GM19238 (cell line): Measurements from ENCODE around the gene ROBO2.
"Not testable (repeated sequence)": the region's sequence is repeated elsewhere in the genome, so short reads cannot be mapped to it uniquely, and the experiment has no call there.

Experiments used
- DNase-seq: peaks from one replicate; pipeline ENCODE4 v3.0.0; 2011; ENCODE audit warnings: low spot score; ENCODE audit not compliant: insufficient read length

ROBO2 gene

DNA sequence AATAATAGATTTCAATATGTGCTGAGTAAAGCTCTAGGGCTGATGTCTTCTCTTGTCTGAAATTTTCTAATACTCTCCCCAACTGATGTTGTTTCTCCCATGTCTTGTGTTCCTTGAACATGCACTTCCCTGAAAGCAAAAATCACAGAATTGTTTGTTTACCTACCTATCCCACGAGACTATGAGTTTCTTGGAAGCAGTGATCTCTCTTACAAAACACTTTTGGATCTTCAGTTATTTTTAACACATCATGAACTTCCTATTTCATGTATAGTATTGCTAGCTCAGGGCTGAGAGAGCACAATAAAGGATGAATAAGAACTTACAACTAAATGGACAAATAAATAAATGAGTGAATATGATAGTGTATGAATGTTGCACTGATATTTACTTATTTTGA, 365.0 kb downstream of the ROBO2 start:
- no peak for DNase-seq

DNA sequence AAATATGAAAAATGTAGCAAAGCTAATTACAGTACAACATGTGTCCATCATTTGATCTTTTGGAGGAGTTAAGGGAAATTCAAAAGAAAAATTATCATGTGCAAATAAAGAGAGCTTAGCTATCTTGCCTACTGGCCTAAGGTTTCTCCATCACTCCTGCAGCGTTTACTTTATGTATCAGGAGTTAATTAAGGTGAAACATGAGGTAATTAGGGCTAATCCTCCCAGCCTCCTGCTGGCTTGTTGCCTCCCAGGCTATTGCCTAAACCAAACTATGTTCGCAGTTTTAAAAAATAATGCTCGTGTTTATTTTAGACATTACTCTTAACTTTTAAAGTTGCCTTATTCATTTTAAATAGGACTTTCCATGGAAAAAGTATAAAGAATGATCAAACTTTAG, 367.5 kb downstream of the ROBO2 start:
- no peak for DNase-seq

DNA sequence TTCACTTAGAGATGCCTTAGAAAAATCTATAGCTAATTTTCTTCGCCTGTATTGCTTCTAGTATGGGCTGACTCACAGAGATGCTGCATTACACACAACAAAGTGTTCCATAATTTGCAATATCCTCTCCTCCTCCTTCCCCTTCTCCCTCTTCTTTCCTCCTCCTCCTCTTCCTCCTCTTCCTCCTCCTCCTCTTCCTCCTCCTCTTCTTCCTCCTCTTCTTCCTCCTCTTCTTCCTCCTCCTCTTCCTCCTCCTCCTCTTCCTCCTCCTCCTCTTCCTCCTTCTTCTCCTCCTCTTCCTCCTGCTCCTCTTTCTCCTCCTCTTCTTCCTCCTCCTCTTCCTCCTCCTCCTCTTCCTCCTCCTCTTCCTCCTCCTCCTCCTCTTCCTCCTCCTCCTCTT, 370.4 kb downstream of the ROBO2 start:
- DNase-seq = not testable (repeated sequence)

DNA sequence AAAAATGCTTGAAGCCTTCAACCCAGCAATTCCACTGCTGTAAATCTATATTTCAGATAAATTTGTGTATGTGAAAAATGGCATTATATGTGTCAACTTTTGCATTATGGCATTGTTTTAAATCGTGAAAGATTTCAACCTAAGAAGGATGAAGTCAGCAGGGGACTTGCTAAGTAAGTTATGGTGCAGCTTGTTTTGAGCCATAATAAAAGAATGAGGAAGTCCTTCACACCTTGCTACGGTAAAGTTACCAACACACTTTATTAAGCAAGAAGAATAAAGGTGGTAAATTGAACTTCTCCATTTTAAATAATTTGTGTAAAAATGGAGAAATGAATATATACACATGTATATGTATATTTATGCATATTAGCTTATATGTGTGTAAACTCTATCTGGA, 371.4 kb downstream of the ROBO2 start:
- no peak for DNase-seq

DNA sequence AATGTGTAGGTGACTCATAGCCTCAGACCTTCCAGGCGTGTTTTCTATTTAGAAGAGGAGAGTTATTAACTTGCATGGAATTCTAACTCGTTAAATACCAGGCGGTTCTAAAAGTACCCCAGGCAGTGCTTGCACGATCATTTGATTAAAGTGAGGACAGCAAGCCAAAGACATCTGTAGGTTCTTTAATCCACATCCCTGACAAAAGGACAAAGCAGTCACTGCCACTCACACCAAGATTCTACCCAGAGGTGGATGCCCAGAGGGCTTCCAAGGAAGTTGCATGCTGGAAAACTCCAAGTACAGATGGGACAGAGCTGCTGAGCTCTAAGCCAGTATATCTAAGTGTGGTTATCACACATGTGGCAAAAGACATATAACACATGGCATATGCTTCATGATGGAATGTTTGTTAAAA, 372.1 kb downstream of the ROBO2 start:
- DNase-seq = no peak

DNA sequence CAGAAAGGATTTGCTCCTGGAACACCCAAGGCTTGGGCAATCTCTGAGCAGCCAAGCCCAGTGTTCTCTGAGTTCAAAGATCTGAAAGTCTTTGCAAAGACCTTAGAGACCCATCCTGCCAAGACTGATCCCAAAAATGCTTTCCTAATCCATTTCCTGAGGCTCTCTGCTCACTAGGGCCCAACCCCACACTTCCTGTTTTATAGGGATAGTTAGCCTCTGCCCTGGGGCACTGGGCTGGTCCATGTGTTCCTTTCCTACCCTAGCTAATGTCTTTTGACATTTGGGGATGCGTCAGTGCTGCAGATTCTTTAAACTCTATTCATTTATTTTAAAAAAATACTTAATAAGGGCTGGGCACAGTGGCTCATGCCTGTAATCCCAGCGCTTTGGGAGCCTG, 372.7 kb downstream of the ROBO2 start:
- no peak for DNase-seq

DNA sequence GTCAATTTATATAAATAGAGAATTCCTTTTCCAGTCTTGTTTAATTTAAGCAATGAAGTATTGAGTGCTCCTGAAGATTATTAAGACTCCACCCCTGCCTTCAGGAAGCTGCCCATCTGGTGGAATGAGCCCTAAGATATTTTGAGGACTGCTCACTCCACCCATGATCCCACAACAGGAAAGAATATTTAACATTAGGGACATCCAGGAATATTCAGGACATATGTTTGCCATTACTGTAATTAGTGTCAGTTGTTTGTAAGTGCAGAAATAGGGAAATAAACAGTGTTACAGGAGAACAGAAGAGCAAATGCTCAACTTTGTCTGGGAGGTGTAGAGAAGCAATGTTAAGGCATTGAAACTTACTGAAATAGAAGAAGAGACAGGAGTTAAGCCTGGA, 375.0 kb downstream of the ROBO2 start:
- no peak for DNase-seq

DNA sequence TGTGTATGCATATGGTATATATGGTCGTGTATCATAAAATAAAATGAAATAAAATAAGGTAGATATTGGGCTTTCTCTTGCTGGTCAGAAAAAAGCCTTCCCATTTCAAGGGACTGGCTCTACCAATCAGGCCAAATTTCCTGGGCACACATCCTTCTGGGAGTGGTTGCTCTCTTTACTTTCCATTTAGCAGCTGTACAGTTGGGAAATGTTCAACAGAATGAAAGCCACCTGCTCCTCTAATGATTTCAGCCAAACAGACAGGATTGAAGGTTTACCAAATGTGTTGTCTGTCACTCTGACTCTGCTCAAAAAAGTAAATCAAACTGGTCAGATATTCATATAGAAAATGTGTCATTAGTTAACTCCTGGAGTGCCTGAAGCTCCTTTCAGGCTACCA, 380.4 kb downstream of the ROBO2 start:
- DNase-seq = no peak

DNA sequence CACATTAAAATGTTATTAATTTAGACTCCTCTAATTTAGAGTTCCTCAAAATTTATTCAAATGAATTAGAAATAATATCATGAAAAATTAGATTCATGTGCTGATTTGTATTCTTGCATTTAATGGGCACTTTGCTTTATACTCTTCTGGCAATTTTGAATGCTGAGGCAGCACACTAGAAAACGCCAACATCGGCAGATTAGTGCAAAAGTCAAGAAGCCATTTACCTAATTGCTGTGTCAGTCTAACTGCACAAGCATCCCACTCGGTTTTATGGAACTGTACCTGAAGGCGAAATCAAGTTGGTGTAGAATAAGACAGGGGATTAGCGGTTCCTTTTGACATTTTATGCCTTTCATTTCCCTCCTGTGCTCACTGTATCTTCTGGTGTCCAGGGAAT, 382.0 kb downstream of the ROBO2 start:
- no peak for DNase-seq

DNA sequence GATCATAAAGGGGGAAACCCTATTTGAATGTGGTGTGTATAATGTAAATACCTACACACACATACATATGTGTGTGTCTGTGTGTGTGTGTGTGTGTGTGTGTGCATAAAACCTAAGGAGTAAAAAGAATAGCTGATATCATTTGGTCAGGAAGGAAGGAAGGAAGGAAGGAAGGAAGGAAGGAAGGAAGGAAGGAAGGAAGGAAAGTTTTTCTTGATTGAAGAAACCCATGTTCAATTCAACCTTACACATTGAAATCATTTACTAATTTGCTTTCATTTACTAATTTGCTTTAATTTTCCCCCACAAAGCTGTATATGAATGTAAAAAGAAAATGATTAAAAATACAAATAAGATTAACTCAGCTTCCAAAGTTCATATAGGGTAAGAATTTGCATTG, 386.6 kb downstream of the ROBO2 start:
- no peak for DNase-seq

DNA sequence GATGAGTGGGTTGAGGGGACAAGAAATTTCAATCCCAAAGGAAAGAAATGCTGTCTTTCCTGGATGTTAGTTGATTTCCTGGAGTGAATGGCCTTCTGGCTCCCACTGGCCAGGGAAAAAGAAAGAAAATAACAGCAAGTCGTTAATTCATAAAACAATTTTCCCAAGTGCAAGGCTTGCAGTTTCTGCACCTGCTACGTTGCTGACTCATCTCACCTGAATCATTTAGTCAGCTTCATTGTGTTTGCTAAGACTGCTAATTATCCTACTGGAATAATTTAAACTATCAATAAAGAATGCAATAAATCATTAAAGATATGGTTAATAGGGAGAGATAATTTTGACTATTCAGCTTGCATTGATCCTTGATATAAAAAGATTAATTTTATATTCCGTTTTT, 387.6 kb downstream of the ROBO2 start:
- DNase-seq = no peak

DNA sequence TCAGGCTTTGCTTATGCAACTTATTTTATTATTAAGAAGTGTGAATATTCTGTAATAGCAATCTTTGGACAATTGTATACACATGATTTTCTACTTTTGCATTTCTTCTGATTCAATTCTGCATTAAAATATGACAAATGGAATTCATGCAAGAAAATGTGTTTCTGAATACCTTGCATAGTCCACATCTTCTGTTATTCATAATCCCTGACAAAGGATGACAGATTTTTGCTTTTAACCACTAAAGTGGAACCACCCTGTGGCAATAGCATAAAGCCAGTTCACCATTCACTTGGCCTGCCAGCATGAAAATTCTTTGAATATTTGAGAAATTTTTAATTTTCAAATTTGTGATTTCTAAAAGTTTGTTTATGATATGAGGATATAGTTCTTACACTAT, 397.0 kb downstream of the ROBO2 start:
- DNase-seq = no peak

DNA sequence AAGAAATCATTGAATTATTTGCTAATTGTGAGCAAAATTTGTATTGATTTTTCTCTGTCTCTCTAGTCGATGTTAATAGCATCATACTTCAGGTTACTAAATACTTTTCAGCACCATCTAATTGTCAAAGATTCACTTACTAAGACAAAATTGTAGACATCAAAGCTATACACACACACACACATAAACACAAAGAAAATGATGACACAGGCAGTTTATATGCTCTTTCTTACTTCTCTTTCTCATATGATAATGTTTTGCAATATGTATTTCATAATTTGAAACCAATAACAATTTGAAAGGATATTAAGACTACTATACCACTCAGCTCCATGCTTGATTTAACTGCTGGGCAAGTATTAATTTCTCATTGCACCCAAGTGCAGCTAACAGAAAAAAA, 406.2 kb downstream of the ROBO2 start:
- no peak for DNase-seq

DNA sequence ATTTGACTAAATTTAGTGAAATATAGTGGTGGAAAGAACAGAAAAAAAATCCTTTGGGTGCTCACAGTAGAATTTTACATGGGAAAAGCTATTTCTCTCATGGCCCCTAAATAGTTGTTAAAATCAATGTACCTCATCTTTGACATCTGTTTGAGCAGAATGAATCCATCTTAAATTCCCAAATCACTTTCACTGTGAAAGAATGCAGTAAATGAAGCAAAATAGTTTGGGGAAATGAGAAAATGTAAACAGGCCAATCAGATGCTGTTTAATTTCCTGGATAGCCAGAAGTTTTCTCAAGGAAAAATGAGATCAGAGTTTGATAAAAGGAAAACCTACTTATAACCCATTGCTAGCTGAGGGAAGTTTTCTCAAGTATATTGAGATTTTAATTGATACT, 406.9 kb downstream of the ROBO2 start:
- no peak for DNase-seq

DNA sequence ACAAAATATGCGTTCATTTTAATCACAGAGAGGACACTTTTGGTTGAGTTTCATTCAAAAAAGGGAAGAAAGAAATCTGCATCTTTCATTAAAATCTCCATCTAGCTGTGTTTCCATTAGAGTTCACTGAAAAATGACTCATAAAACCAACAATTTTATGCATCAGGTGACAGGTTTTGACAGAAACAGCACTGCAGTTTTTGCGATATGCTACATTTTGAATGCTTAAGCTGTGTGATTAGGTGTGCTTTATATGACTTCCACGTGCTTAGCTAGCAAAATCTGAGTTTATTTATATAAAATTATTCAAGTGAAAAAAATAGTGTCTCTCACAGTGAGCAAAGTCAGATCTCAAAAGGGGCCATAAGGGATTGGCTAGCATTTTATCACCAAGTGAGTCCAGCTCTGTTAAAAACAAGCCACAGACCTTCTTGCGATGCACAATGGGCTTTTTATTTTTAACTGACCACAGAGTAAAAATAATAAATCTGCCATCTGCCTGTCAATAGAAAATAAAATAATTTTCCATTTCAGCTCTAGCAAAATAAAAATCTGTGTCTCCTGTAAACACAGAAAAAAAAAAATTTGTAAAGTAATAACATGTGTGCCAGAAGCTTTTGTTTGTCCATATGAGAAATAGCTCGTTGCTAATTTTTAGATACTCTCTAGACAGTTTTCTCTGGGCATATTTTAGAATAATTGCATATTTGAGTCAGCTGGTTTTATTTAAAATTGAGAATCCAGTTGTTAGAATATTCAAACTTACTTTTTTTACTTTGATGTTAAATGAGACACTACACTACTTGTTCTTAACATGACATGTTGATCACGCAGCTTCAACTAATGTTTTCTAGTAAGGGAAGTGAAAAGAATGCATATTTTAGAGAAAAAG, 409.8 kb downstream of the ROBO2 start:
- no peak for DNase-seq

DNA sequence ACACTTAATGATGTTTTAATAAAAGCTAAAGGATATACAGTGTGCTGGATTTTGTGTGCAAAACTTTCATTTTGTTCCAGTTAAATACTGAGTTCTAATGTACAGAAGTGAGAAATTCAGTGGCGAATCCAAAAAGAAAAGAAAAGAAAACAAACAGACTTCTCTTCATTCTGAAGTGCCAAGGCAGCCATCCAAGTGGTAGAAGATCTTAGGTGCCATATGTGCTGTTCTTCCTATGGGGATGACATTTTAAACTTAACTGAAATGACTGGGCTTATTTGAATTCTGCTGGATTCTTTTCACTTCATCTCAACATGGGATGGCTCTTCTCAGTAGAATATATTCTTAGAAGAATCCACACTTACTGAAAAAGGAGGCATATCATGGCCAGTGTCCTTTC, 416.5 kb downstream of the ROBO2 start:
- DNase-seq = no peak

DNA sequence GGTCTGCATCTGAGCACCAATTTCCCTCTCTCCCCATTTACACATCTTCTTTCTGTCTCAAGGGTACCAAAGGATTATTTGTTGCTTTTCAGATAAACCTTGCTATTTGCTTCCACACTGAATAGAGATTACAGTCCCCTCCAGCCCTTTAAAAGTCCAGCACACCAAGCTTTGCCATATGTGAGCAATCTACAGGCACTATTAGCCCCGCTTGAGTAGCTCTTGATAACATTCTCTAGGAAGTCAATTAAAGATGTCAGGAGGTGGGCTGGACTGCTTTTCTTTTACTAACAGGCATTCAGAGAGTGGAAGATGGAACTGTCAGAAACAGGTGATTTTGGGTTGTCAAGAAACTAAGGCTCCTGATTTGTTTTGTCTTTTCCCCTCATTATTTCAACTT, 417.0 kb downstream of the ROBO2 start:
- DNase-seq = no peak

DNA sequence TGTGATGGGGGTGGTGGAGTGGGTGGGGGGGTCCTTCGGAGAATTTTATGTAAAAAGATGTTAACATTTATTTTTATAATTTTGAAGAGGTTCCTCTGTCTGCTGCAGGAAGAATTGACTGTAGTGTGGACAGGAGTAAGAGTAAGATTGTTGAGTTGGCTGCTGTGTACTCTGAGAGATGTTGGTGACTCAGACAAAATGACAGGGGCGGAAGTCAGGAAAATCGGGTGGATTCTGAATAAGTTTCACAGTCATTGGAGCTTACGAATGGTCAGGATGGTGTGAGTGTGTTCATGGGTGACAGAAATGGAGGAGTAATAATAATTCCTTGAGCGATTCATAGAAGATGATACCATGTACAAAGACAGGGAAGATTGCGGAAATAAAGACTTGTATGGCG, 420.0 kb downstream of the ROBO2 start:
- DNase-seq = no peak

DNA sequence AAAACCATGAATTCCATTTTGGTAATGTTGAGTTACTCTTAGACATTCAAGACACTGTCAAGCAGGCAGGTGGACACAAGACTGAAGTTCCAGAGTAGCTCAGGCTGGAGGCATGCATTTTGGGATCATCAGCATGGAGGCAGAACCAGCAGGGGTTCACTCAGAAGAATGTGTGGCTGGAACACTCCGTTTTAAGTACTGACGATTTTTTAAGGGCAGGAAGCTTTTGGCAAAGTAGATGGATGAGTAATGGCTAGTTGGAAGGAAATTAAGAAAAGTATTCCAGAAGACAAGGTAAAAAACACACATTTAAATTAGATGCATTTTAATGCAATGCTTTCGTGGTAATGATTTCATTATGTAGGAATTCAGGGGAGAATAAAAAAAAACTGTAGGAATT, 420.4 kb downstream of the ROBO2 start:
- DNase-seq = no peak

DNA sequence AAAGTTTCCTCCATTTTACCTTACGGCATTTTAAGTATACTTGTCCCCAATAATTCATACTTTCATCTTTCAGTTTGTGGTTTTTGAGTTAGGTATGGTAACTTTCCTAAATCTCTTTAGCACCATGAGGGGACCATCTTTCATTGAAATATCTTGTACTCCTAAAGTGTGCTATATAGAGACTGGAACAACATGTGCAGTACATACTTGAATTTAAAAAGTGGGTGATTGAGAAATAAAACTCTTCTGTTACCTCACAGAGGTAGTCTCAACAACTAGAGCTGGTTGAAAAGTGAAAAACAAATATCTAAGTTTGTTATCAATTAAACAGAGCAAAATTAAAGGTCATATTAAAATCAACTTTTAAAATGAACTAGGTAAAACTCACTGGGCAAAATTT, 423.1 kb downstream of the ROBO2 start:
- no peak for DNase-seq

DNA sequence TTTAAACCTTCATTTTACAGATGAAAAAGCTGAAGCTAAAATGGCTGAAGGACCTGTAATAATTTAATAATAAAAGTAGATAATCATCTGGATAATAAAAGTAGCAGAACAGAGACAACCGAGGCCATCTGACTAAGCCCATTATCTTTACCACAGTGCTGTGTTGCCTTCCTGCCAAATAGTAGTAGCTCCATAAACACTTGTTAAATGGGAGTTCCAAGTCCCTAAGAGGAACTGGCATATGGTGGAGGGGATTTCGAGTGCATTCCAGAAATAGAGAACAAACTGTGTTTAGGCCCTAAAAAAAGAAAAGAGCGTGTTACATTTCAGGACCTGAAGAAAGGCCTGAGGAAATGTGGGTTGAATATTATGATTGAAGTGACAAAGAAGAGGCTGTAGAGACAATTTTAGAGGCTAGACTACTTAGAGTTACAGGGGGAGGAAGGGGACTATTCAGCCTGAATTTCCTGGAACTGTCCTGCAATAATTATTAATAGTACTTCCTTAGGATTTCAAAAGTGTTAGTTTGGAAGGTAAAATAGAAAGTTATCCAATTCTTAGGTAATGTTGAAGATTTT, 424.3 kb downstream of the ROBO2 start:
- no peak for DNase-seq

DNA sequence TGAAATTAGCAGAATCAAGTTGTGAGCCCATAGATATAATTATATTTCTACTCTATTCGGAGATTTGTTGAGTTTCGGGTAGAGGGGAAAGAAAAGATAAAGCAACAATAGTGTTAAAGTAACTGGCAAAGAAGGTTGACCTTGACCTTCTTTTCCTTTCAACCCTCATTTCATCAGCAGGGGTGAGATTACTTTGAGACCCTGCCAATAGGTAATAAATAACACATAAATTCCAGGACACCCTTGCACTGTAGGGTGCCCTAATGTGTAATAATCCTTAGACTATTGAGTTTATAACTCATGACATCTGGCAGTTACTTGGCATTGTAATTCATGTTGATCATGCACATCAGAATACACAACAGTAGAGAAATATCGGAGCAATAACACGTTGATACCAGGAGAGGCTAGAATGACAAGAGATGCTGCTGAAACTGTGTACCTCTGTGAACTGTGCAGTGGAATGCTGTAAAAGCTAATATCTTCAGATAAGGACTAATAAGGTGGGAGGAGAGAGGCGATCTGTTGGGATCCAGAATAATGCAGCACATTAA, 426.7 kb downstream of the ROBO2 start:
- DNase-seq = no peak
